WERI-Rb-1 (cell line): ENCODE data around the gene LZTS2.

Experiments used
- DNase-seq: peaks from one replicate; pipeline ENCODE4 v3.0.0-alpha.2; 2020
- H3K27ac ChIP-seq: fragments of 250-450 bp; sonication (Bioruptor Pico); 2 replicates; pipeline ENCODE4 v1.5.1; 2020; ENCODE audit warnings: mild to moderate bottlenecking, moderate library complexity
- H3K27me3 ChIP-seq: fragments of 250-450 bp; sonication (Bioruptor Pico); 2 replicates; pipeline ENCODE4 v1.5.1; 2021; ENCODE audit warnings: mild to moderate bottlenecking, low read depth, moderate library complexity; ENCODE audit not compliant: insufficient read depth, severe bottlenecking
- H3K36me3 ChIP-seq: fragments of 250-450 bp; sonication (Bioruptor Pico); 2 replicates; pipeline ENCODE4 v1.5.1; 2020; ENCODE audit warnings: mild to moderate bottlenecking, moderate library complexity
- H3K4me3 ChIP-seq: 2 replicates; pipeline ENCODE4 v1.5.1; 2011; ENCODE audit warnings: low read depth, mild to moderate bottlenecking, control low read depth, low read length
- H3K9me3 ChIP-seq: fragments of 250-450 bp; sonication (Bioruptor Pico); 2 replicates; pipeline ENCODE4 v1.5.1; 2021; ENCODE audit warnings: mild to moderate bottlenecking, moderate library complexity; ENCODE audit not compliant: severe bottlenecking
- CTCF ChIP-seq: IDR thresholded peaks from 2 replicates; pipeline ENCODE4 v1.5.1; 2011; ENCODE audit warnings: low read depth, mild to moderate bottlenecking, control low read depth, inconsistent platforms, low read length

The LZTS2 gene

GRCh38 chr10:101014230-101014884 lies 14.7 kb downstream of the LZTS2 start:
- Histone ChIP-seq H3K36me3 (no peaks in the 10 kb centered on the region), H3K9me3 (no peaks in the 10 kb centered on the region), H3K27me3 (no peaks in the 10 kb centered on the region), H3K4me3 (no peak overlapping the region), H3K27ac (no peak overlapping the region)
- peak; percentile 99 for TF ChIP-seq CTCF
- peak; percentile 88 for DNase-seq

DNA sequence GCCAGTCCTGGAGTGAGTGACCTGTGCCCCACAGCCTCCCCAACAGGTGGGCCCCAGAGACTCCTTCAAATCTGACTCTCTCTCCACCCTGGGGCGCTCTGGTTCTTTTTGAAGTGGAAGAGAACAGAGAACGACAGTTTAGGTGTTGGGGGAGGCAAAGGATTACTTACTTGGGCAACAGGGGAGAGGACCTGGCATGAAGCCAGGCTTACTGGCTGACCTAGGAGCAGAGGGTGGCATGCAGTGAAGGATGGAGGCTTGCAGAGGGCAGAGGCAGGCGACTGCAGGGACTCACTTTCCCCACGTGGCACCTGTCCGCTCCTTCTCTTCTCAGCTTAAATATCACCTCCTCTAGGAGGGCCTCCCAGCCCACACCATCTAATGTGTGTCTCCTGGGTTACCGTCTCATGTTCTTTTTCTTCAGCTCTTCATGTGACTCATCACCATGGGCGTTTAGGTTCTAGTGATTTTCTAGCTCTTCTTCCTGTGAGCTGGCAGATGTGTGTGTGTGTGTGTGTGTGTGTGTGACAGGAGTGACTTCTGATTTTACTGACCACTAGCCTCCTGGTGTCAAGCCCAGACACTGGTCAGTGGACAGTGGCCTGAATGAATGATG lies 15.5 kb downstream of the LZTS2 start:
- no peaks in the 10 kb centered on the region for H3K9me3 ChIP-seq
- no peak for DNase-seq
- TF ChIP-seq CTCF, result no peak
- H3K27ac ChIP-seq, result no peak overlapping the region
- no peaks in the 10 kb centered on the region for H3K36me3 ChIP-seq
- no peak overlapping the region for H3K4me3 ChIP-seq
- no peaks in the 10 kb centered on the region for H3K27me3 ChIP-seq

GRCh38 chr10:101015582-101015973 lies 16.0 kb downstream of the LZTS2 start:
- no peaks in the 10 kb centered on the region for H3K9me3 ChIP-seq
- no peak for DNase-seq
- no peak overlapping the region for H3K27ac ChIP-seq
- no peaks in the 10 kb centered on the region for H3K27me3 ChIP-seq
- no peak overlapping the region for H3K4me3 ChIP-seq
- no peak for TF ChIP-seq CTCF
- no peaks in the 10 kb centered on the region for H3K36me3 ChIP-seq

DNA sequence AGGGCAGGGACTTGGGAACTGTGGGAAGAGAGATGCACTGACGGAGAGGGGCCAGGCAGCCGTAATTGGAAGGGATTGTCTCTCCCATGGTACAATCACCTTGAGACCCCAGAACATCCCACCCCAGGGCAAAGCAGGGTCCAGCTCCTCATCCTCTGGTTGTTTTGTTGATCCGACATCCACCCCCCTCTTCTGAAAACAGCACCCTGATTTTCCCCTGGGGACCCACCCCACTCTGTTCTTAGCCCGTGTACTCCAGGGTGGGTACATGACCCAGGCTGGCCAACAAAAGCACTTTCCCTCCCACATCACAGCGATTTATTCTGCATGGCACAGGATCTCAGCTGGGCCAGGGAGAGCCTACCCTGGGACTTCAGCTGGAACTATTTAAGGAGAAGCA lies 17.2 kb downstream of the LZTS2 start:
- Histone ChIP-seq H3K9me3 (no peaks in the 10 kb centered on the region), H3K27ac (no peak overlapping the region), H3K27me3 (no peaks in the 10 kb centered on the region), H3K4me3 (no peak overlapping the region), H3K36me3 (no peaks in the 10 kb centered on the region)
- DNase-seq, result no peak
- no peak for TF ChIP-seq CTCF

GRCh38 chr10:101018118-101018599 lies 18.6 kb downstream of the LZTS2 start:
- Histone ChIP-seq H3K27me3 (no peaks in the 10 kb centered on the region), H3K36me3 (no peaks in the 10 kb centered on the region), H3K4me3 (no peak overlapping the region), H3K27ac (no peak overlapping the region), H3K9me3 (no peaks in the 10 kb centered on the region)
- no peak for DNase-seq
- TF ChIP-seq CTCF, result no peak
